IMR-90 (cell line): Measurements from ENCODE around the gene PGLYRP2.

Source experiments
- CTCF ChIP-seq: conservative IDR thresholded peaks from 2 replicates; pipeline ENCODE4 v1.5.1; 2012; ENCODE audit warnings: mild to moderate bottlenecking, low read depth, low read length, improper control_type of control experiment
- FOS ChIP-seq: fragments of 150-350 bp; IDR thresholded peaks from 2 replicates; pipeline ENCODE4 v1.6.1; 2016; ENCODE audit warnings: low read depth, low read length
- POLR2A ChIP-seq: IDR thresholded peaks from 2 replicates; pipeline ENCODE4 v1.6.1; 2012; ENCODE audit warnings: mild to moderate bottlenecking, low read depth, low read length
- RCOR1 ChIP-seq: IDR thresholded peaks from 2 replicates; pipeline ENCODE4 v1.6.1; 2012; ENCODE audit warnings: mild to moderate bottlenecking, low read length, improper control_type of control experiment; ENCODE audit not compliant: insufficient replicate concordance
- RFX5 ChIP-seq: IDR thresholded peaks from 2 replicates; pipeline ENCODE4 v1.8.0; 2012; ENCODE audit warnings: low read depth, mild to moderate bottlenecking, low read length, moderate library complexity

DNA sequence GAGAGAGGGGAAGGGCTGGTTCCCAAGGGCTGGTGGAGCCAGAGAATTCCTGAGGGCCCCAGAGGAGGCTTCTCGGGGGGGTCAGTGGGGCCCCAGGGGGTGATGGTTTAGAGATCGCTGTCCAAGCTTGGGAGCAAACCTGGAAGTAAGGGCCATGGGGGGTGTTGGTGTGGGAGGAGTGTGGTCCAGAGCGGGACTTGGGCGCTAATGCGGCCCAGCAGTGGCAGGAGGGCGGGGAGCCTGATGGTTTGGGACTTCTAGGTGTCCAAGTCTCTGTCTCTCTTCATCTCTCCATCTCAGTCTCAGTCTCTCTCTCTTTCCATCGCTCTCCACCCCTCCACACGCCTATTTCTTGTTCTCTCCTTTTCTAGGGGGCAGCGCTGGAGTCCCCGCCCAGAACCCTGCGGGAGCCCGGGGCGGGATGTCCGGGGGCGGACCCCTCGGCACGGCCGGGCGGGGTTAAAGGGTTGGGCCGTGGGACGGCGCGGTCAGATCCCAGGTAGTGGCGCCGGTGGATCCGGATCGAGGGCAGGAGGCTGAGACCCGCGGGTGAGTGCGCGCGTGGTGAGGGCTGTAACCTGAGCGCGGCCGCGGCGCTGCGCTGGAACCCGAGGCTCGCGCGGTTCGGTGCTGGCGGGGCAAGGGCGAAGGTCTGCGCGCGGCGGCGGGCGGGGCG is 28.9 kb upstream of the PGLYRP2 start, which contains the start of gene CYP4F22:
- no peak for TF ChIP-seq CTCF
- TF ChIP-seq FOS: no peak
- no peak for TF ChIP-seq RFX5
- TF ChIP-seq POLR2A: no peak
- no peak for TF ChIP-seq RCOR1
